Measurements from ENCODE around the gene AGAP1.

Gene AGAP1

GRCh38 chr2:235831755-235832154 is 337.9 kb downstream of the AGAP1 start:
- DNase-seq (ENCODE audit: low read depth) = no peak
- H3K4me3 ChIP-seq (ENCODE audit: low read depth, low read length) = no peak overlapping the region
- TF ChIP-seq CTCF (conservative IDR thresholded peaks at IDR 0.05; ENCODE audit: low read depth, low read length) = no peak

- TF ChIP-seq CTCF (conservative IDR thresholded peaks at IDR 0.05; ENCODE audit: low read depth, low read length) = no peak
- DNase-seq (ENCODE audit: low read depth) = no peak
- H3K4me3 ChIP-seq (ENCODE audit: low read depth, low read length) = no peak overlapping the region
Observed at GRCh38 chr2:235832941-235833340, 339.1 kb downstream of the AGAP1 start.

- no peak for DNase-seq (ENCODE audit: low read depth)
- TF ChIP-seq CTCF (conservative IDR thresholded peaks at IDR 0.05; ENCODE audit: low read depth, low read length) = no peak
- H3K4me3 ChIP-seq (ENCODE audit: low read depth, low read length) = no peak overlapping the region
Observed at GRCh38 chr2:235833971-235834620, 340.3 kb downstream of the AGAP1 start.

GRCh38 chr2:235834781-235835180 is 340.9 kb downstream of the AGAP1 start:
- no peak for DNase-seq (ENCODE audit: low read depth)
- TF ChIP-seq CTCF (conservative IDR thresholded peaks at IDR 0.05; ENCODE audit: low read depth, low read length) = no peak
- H3K4me3 ChIP-seq (ENCODE audit: low read depth, low read length) = no peak overlapping the region

GRCh38 chr2:235835810-235836209 is 342.0 kb downstream of the AGAP1 start:
- no peak for DNase-seq (ENCODE audit: low read depth)
- no peak overlapping the region for H3K4me3 ChIP-seq (ENCODE audit: low read depth, low read length)
- no peak for TF ChIP-seq CTCF (conservative IDR thresholded peaks at IDR 0.05; ENCODE audit: low read depth, low read length)

GRCh38 chr2:235836491-235836911 is 342.7 kb downstream of the AGAP1 start:
- TF ChIP-seq CTCF (conservative IDR thresholded peaks at IDR 0.05; ENCODE audit: low read depth, low read length) = no peak
- peak; percentile 25 for DNase-seq (ENCODE audit: low read depth)
- no peak overlapping the region for H3K4me3 ChIP-seq (ENCODE audit: low read depth, low read length)

- no peak for DNase-seq (ENCODE audit: low read depth)
- H3K4me3 ChIP-seq (ENCODE audit: low read depth, low read length) = no peak overlapping the region
Observed at GRCh38 chr2:235839226-235839625, 345.4 kb downstream of the AGAP1 start.

More at GRCh38 chr2:235839226-235839625, 345.4 kb downstream of the AGAP1 start:
- no peak for TF ChIP-seq CTCF (conservative IDR thresholded peaks at IDR 0.05; ENCODE audit: low read depth, low read length)
